BE2C (cell line): Measurements from ENCODE around the gene VPS13D.

Experiments used
- DNase-seq: peaks from one replicate; pipeline ENCODE4 v3.0.0-alpha.2; 2020
- H3K27me3 ChIP-seq: fragments of 250-450 bp; sonication (Bioruptor Pico); 2 replicates; pipeline ENCODE4 v1.5.1; 2020; ENCODE audit warnings: mild to moderate bottlenecking
- H3K36me3 ChIP-seq: fragments of 250-450 bp; sonication (Bioruptor Pico); 2 replicates; pipeline ENCODE4 v1.5.1; 2020; ENCODE audit warnings: mild to moderate bottlenecking
- H3K4me1 ChIP-seq: fragments of 250-450 bp; sonication (Bioruptor Pico); 2 replicates; pipeline ENCODE4 v1.5.1; 2020
- H3K4me3 ChIP-seq: 2 replicates; pipeline ENCODE4 v1.5.1; 2011; ENCODE audit warnings: low read depth, low read length
- H3K9me3 ChIP-seq: fragments of 250-450 bp; sonication (Bioruptor Pico); 2 replicates; pipeline ENCODE4 v1.5.1; 2020
- TF ChIP-seq, protein P1 (sequence below): IDR thresholded peaks from 2 replicates; pipeline ENCODE4 v1.5.1; 2012; ENCODE audit warnings: mild to moderate bottlenecking, low read depth, low read length

Gene VPS13D

GRCh38 chr1:12447849-12448312 lies 218.1 kb downstream of the VPS13D start:
- Histone ChIP-seq H3K27me3 (no peaks in the 10 kb centered on the region), H3K36me3 (no peaks in the 10 kb centered on the region), H3K4me3 (no peak overlapping the region), H3K9me3 (no peaks in the 10 kb centered on the region), H3K4me1 (no peaks in the 10 kb centered on the region)
- DNase-seq: no peak
- TF ChIP-seq, protein P1, sequence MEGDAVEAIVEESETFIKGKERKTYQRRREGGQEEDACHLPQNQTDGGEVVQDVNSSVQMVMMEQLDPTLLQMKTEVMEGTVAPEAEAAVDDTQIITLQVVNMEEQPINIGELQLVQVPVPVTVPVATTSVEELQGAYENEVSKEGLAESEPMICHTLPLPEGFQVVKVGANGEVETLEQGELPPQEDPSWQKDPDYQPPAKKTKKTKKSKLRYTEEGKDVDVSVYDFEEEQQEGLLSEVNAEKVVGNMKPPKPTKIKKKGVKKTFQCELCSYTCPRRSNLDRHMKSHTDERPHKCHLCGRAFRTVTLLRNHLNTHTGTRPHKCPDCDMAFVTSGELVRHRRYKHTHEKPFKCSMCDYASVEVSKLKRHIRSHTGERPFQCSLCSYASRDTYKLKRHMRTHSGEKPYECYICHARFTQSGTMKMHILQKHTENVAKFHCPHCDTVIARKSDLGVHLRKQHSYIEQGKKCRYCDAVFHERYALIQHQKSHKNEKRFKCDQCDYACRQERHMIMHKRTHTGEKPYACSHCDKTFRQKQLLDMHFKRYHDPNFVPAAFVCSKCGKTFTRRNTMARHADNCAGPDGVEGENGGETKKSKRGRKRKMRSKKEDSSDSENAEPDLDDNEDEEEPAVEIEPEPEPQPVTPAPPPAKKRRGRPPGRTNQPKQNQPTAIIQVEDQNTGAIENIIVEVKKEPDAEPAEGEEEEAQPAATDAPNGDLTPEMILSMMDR: no peak

GRCh38 chr1:12448746-12449177 lies 218.9 kb downstream of the VPS13D start:
- no peak for DNase-seq
- no peak overlapping the region for H3K4me3 ChIP-seq
- no peaks in the 10 kb centered on the region for H3K9me3 ChIP-seq
- no peaks in the 10 kb centered on the region for H3K36me3 ChIP-seq
- no peaks in the 10 kb centered on the region for H3K4me1 ChIP-seq
- H3K27me3 ChIP-seq: no peaks in the 10 kb centered on the region
- TF ChIP-seq, protein P1: no peak

DNA sequence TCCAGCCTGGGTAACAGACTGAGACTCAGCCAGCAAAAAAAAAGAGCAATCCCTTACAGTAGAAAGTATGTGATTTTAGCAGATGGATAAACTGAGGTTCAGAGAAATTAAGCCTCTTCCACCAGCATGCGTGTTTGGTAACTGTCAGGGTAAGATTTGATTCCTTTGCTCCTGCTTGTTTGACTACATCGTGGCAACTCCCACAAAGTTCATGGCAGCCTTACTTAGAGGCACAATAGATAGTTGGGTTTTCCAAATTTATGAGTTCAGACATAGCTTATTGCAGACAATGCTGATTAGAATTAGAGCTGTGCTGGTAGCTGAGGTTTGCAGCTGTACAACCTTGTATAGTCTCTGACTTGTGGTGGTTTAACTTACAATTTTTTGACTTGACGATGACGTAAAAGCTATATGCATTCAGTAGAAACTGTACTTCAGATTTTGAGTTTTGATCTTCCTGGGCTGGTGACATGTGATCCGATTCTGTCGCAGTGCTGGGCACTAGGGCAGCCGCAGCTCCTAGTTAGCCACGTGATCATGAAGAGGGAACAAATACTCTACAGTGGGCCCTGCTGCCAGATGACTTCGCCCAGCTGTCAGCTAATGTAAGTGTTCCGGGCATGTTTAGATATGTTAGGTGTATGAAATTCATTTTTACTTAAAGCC lies 220.4 kb downstream of the VPS13D start:
- Histone ChIP-seq H3K9me3 (no peaks in the 10 kb centered on the region), H3K4me1 (no peaks in the 10 kb centered on the region), H3K4me3 (no peak overlapping the region), H3K36me3 (no peaks in the 10 kb centered on the region), H3K27me3 (no peaks in the 10 kb centered on the region)
- TF ChIP-seq, protein P1: no peak
- no peak for DNase-seq

- DNase-seq: no peak
- TF ChIP-seq, protein P1: no peak
- Histone ChIP-seq H3K9me3 (no peaks in the 10 kb centered on the region), H3K36me3 (no peaks in the 10 kb centered on the region), H3K27me3 (no peaks in the 10 kb centered on the region), H3K4me1 (no peaks in the 10 kb centered on the region), H3K4me3 (no peak overlapping the region)
Observed at GRCh38 chr1:12450756-12451559, 221.1 kb downstream of the VPS13D start.

DNA sequence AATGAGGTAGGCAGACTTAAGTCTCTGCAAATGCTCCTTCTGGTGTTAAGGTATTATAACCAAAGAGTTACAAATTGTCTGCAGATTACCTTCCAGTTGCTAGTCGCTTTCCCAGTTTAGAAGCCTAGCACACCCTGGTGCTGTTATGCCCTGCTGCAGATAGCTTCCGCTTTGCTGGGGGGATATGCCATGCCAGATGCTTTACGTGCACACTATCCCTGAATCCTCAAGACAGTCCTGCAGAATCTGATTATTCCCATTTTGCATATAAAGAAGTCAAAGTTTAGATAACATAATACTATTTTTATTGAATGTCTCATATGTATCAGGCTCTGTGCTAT lies 221.7 kb downstream of the VPS13D start:
- Histone ChIP-seq H3K36me3 (no peaks in the 10 kb centered on the region), H3K4me1 (no peaks in the 10 kb centered on the region), H3K9me3 (no peaks in the 10 kb centered on the region), H3K4me3 (no peak overlapping the region), H3K27me3 (no peaks in the 10 kb centered on the region)
- DNase-seq: no peak
- TF ChIP-seq, protein P1: no peak

GRCh38 chr1:12452262-12452661 lies 222.4 kb downstream of the VPS13D start:
- Histone ChIP-seq H3K27me3 (no peaks in the 10 kb centered on the region), H3K36me3 (no peaks in the 10 kb centered on the region), H3K4me3 (no peak overlapping the region), H3K9me3 (no peaks in the 10 kb centered on the region), H3K4me1 (no peaks in the 10 kb centered on the region)
- DNase-seq: no peak
- TF ChIP-seq, protein P1: no peak
